GM12878 (cell line): ENCODE results near the gene CCN5. TPM values are rescaled to one million over a fixed set of nuclear protein-coding genes. Genes with fewer than 3 reads are reported as not detected.

Experiments
- ATAC-seq: fragments of 200-7000 bp; cut with Tn5 transposase; 3 replicates; pipeline ENCODE4 v1.9.1; 2020; ENCODE audit warnings: mild to moderate bottlenecking, moderate library complexity
- BruUV-seq: library from RNA; stranded (reverse); fragments of 400-500 nt; replicated peaks from 2 replicates; lab custom pipeline; 2021; lab: Mats Ljungman, UMichigan
- CTCF ChIA-PET: fragments of 300-600 bp; sonication (Branson Sonifier 250); formaldehyde crosslinking; extraction: SDS; loops from one replicate; lab custom pipeline; 2021; ENCODE audit warnings: inconsistent platforms; lab: Yijun Ruan, JAX
- POLR2A ChIA-PET: fragments of 350-600 bp; formaldehyde crosslinking; extraction: SDS; loops from one replicate; lab custom pipeline; 2021; ENCODE audit warnings: inconsistent platforms; lab: Charles Lee
- RAD21 ChIA-PET: fragments of 300-600 bp; sonication (Branson Sonifier 250); formaldehyde crosslinking; loops from one replicate; lab custom pipeline; 2023; ENCODE audit warnings: antibody characterized with exemption; ENCODE audit not compliant: unreplicated experiment; lab: Charles Lee
- SMC1A ChIA-PET: fragments of 300-600 bp; sonication (Branson Sonifier 250); formaldehyde crosslinking; loops from one replicate; lab custom pipeline; 2023; ENCODE audit not compliant: unreplicated experiment, uncharacterized antibody; lab: Charles Lee
- DNase-seq: peaks from one replicate; pipeline ENCODE4 v3.0.0-alpha.2; 2011; ENCODE audit warnings: low read depth, low spot score
- FAIRE-seq: peaks from 3 replicates; lab custom pipeline; 2011; peaks lifted over from hg19 to GRCh38; lab: Jason Lieb, UNC
- H2AFZ ChIP-seq: 2 replicates; pipeline ENCODE4 v1.6.0; 2011; ENCODE audit warnings: low read depth, low read length, control low read depth; ENCODE audit not compliant: control insufficient read depth
- H3K27ac ChIP-seq: 2 replicates; pipeline ENCODE4 v1.5.1; 2011; ENCODE audit warnings: control low read depth; ENCODE audit not compliant: control insufficient read depth, insufficient read depth
- H3K27me3 ChIP-seq, 2 experiments: replicated peaks in 1 of 2; 2 replicates each; pipeline versions ENCODE4 v1.6.0 to v1.6.1; 2011; ENCODE audit warnings: low read length in 1 of 2; ENCODE audit not compliant: control insufficient read depth in 2 of 2, insufficient read depth in 2 of 2
- H3K36me3 ChIP-seq, 2 experiments: 2 replicates each; pipeline ENCODE4 v1.5.1; 2011; ENCODE audit warnings: low read length in 1 of 2; ENCODE audit not compliant: control insufficient read depth in 2 of 2, insufficient read depth in 2 of 2
- H3K4me1 ChIP-seq: 2 replicates; pipeline ENCODE4 v1.6.1; 2011; ENCODE audit warnings: mild to moderate bottlenecking, low read length, moderate library complexity, mixed read lengths; ENCODE audit not compliant: control insufficient read depth, insufficient read depth
- H3K4me2 ChIP-seq: 2 replicates; pipeline ENCODE4 v1.6.0; 2011; ENCODE audit warnings: control low read depth; ENCODE audit not compliant: control insufficient read depth, insufficient read depth
- H3K4me3 ChIP-seq: fragments of 200-600 bp; sonication (generic); 2 replicates; pipeline ENCODE4 v1.5.1; 2016
- H3K79me2 ChIP-seq: 2 replicates; pipeline ENCODE4 v1.6.0; 2011; ENCODE audit warnings: low read length; ENCODE audit not compliant: control insufficient read depth, insufficient read depth
- H3K9ac ChIP-seq: 2 replicates; pipeline ENCODE4 v1.8.0; 2011; ENCODE audit warnings: low read length, control low read depth, mixed read lengths; ENCODE audit not compliant: control insufficient read depth, insufficient read depth
- H3K9me3 ChIP-seq: replicated peaks from 3 replicates; pipeline ENCODE4 v1.5.1; 2011; ENCODE audit warnings: mild to moderate bottlenecking, low read length; ENCODE audit not compliant: control insufficient read depth, insufficient read depth
- H4K20me1 ChIP-seq: 2 replicates; pipeline ENCODE4 v1.6.0; 2011; ENCODE audit not compliant: control insufficient read depth, insufficient read depth
- BMI1 ChIP-seq: fragments of 450-650 bp; IDR thresholded peaks from 2 replicates; pipeline ENCODE4 v1.6.1; 2016; ENCODE audit warnings: mild to moderate bottlenecking, moderate library complexity, borderline replicate concordance
- CBX5 ChIP-seq: sonication (generic); IDR thresholded peaks from 2 replicates; pipeline ENCODE4 v1.6.1; 2016; ENCODE audit warnings: low read depth, moderate library complexity, mild to moderate bottlenecking, inconsistent platforms
- CREB1 ChIP-seq: IDR thresholded peaks from 2 replicates; pipeline ENCODE4 v1.6.1; 2012; ENCODE audit warnings: low read depth, mild to moderate bottlenecking, inconsistent platforms
- GATAD2B ChIP-seq: fragments of 450-650 bp; conservative IDR thresholded peaks from 2 replicates; pipeline ENCODE4 v1.6.1; 2017; ENCODE audit warnings: low read depth, mild to moderate bottlenecking, moderate library complexity
- MEF2B ChIP-seq: fragments of 450-650 bp; IDR thresholded peaks from 2 replicates; pipeline ENCODE4 v1.6.1; 2018; ENCODE audit warnings: mild to moderate bottlenecking, moderate library complexity; ENCODE audit not compliant: partially characterized antibody, poor library complexity, severe bottlenecking
- RELA ChIP-seq: fragments of 450-650 bp; IDR thresholded peaks from 2 replicates; pipeline ENCODE4 v1.8.0; 2014; ENCODE audit warnings: borderline replicate concordance; ENCODE audit not compliant: partially characterized antibody
- RFX5 ChIP-seq: IDR thresholded peaks from 2 replicates; pipeline ENCODE4 v1.6.1; 2011; ENCODE audit warnings: low read depth, low read length, improper control_type of control experiment
- TBL1XR1 ChIP-seq: IDR thresholded peaks from 2 replicates; pipeline ENCODE4 v1.6.1; 2012; ENCODE audit warnings: low read depth, low read length, improper control_type of control experiment
- ZNF274 ChIP-seq: IDR thresholded peaks from one replicate; pipeline ENCODE4 v1.8.0; 2011; ENCODE audit not compliant: insufficient read length, insufficient read depth
- WGBS: methylation state at CpG from one replicate; pipeline ENCODE4 v1.1.6; 2016; ENCODE audit warnings: low lambda C conversion rate; ENCODE audit not compliant: insufficient replicate concordance, insufficient coverage; ENCODE audit errors: missing lambda C conversion rate; 5-methylcytosine and 5-hydroxymethylcytosine counted together
- in situ Hi-C: fragments of 300-500 bp; cut with MboI; formaldehyde crosslinking; loops from 9 replicates; pipeline ENCODE4 v1.14.3; 2018; ENCODE audit warnings: mixed read lengths
- intact Hi-C: fragments of 100-400 bp; cut with micrococcal nuclease; formaldehyde crosslinking; loops from one replicate; pipeline ENCODE4 v1.14.2; 2022; ENCODE audit not compliant: unreplicated experiment
- polyA plus RNA-seq, 11 experiments: library from polyadenylated mRNA; depleted of rRNA in 4 of 11; unstranded in 6 of 11; stranded (reverse) in 5 of 11; fragments of >200 nt; fragmentation: Nextera tagmentation in 4 of 11; fragmentation: Illumina TruSeq in 1 of 11; extraction: Ambion mirVana in 4 of 11; extraction: Trizol in 1 of 11; gene quantifications; 1 replicate in 1 of 11; 2 replicates in 10 of 11; pipeline versions ENCODE4 v1.2.1 to v1.2.3, GENCODE V29; 2011 to 2016; ENCODE audit warnings: inconsistent platforms in 2 of 11, missing spikeins in 2 of 11, low read depth in 1 of 11
- total RNA-seq, 4 experiments: library from RNA; depleted of rRNA in 3 of 4; stranded (reverse); fragments of >200 nt in 3 of 4; fragmentation: Illumina TruSeq in 1 of 4; extraction: Trizol in 1 of 4; gene quantifications; 2 replicates each; pipeline versions ENCODE4 v1.2.1 to v1.2.3, GENCODE V29; 2013 to 2021
- TF ChIP-seq, protein P1 (sequence below): fragments of 450-650 bp; formaldehyde crosslinking; IDR thresholded peaks from 2 replicates; pipeline ENCODE4 v1.5.0; 2022; ENCODE audit warnings: mild to moderate bottlenecking, missing genetic modification characterization
- TF ChIP-seq, protein P2 (sequence below): IDR thresholded peaks from 2 replicates; pipeline ENCODE4 v1.6.1; 2012; ENCODE audit warnings: mild to moderate bottlenecking, low read depth, low read length
- TF ChIP-seq, protein P3 (sequence below): fragments of 450-650 bp; IDR thresholded peaks from 2 replicates; pipeline ENCODE4 v1.6.1; 2017; ENCODE audit warnings: mild to moderate bottlenecking, low read depth, inconsistent platforms; ENCODE audit not compliant: poor library complexity, severe bottlenecking
- TF ChIP-seq, protein P4 (sequence below): IDR thresholded peaks from 2 replicates; pipeline ENCODE4 v1.6.1; 2012; ENCODE audit warnings: low read length, inconsistent platforms

CCN5 gene
- total and polyA plus RNA-seq, 10 of the 15 experiments (the other 5 are each of a cell fraction or from before 2014, with no cell fraction given), result 0.14 to 0.15 TPM; not detected in 8

DNA sequence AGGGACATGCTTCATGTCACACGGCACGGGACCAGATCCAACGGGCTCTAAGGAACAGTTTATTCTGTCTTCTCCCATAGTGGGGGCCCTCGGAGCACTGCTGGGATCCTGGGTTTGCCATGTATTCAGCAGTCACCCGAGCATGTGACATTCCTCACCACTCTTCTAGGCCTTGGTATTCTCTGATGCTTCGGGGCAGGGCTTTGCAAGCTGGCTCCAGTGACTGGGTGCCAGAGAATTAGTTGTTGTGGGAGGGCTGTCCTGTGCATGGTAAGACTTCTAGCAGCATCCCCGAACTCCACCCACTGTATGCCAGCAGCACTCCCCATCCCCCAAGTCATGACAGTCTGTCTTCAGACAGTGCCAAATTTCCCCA is 5.4 kb downstream of the CCN5 start:
- H3K79me2 ChIP-seq, result no peaks in the 10 kb centered on the region
- H3K27me3 ChIP-seq, result peaks cover 0 to 1% of the 10 kb centered on the region in 2 experiments; a peak in 2 of 4 replicates
- CTCF ChIA-PET, result interaction anchor here (1.6 kb wide), 1 partner anchor 12 kb away, joined by 8 read pairs; no protein-coding TSS in a partner anchor
- POLR2A ChIA-PET, result no interaction called here
- no peak overlapping the region for H2AFZ ChIP-seq
- no peaks in the 10 kb centered on the region for H3K36me3 ChIP-seq
- WGBS, result under 1% methylated on average over 7 of the region's 7 CpGs
- no peak for ATAC-seq
- SMC1A ChIA-PET, result no interaction called here
- intact Hi-C loops, result no loop called here
- no peak for TF ChIP-seq RFX5
- TF ChIP-seq, protein P1, sequence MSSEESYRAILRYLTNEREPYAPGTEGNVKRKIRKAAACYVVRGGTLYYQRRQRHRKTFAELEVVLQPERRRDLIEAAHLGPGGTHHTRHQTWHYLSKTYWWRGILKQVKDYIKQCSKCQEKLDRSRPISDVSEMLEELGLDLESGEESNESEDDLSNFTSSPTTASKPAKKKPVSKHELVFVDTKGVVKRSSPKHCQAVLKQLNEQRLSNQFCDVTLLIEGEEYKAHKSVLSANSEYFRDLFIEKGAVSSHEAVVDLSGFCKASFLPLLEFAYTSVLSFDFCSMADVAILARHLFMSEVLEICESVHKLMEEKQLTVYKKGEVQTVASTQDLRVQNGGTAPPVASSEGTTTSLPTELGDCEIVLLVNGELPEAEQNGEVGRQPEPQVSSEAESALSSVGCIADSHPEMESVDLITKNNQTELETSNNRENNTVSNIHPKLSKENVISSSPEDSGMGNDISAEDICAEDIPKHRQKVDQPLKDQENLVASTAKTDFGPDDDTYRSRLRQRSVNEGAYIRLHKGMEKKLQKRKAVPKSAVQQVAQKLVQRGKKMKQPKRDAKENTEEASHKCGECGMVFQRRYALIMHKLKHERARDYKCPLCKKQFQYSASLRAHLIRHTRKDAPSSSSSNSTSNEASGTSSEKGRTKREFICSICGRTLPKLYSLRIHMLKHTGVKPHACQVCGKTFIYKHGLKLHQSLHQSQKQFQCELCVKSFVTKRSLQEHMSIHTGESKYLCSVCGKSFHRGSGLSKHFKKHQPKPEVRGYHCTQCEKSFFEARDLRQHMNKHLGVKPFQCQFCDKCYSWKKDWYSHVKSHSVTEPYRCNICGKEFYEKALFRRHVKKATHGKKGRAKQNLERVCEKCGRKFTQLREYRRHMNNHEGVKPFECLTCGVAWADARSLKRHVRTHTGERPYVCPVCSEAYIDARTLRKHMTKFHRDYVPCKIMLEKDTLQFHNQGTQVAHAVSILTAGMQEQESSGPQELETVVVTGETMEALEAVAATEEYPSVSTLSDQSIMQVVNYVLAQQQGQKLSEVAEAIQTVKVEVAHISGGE (CRISPR knock-in tag), result no peak
- TF ChIP-seq RELA, result no peak
- no peak for TF ChIP-seq TBL1XR1
- no peak for TF ChIP-seq GATAD2B
- TF ChIP-seq CREB1, result no peak
- TF ChIP-seq BMI1, result no peak
- no peak for TF ChIP-seq ZNF274
- no peak for TF ChIP-seq MEF2B
- TF ChIP-seq, protein P2, sequence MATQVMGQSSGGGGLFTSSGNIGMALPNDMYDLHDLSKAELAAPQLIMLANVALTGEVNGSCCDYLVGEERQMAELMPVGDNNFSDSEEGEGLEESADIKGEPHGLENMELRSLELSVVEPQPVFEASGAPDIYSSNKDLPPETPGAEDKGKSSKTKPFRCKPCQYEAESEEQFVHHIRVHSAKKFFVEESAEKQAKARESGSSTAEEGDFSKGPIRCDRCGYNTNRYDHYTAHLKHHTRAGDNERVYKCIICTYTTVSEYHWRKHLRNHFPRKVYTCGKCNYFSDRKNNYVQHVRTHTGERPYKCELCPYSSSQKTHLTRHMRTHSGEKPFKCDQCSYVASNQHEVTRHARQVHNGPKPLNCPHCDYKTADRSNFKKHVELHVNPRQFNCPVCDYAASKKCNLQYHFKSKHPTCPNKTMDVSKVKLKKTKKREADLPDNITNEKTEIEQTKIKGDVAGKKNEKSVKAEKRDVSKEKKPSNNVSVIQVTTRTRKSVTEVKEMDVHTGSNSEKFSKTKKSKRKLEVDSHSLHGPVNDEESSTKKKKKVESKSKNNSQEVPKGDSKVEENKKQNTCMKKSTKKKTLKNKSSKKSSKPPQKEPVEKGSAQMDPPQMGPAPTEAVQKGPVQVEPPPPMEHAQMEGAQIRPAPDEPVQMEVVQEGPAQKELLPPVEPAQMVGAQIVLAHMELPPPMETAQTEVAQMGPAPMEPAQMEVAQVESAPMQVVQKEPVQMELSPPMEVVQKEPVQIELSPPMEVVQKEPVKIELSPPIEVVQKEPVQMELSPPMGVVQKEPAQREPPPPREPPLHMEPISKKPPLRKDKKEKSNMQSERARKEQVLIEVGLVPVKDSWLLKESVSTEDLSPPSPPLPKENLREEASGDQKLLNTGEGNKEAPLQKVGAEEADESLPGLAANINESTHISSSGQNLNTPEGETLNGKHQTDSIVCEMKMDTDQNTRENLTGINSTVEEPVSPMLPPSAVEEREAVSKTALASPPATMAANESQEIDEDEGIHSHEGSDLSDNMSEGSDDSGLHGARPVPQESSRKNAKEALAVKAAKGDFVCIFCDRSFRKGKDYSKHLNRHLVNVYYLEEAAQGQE, result no peak
- TF ChIP-seq CBX5, result no peak
- TF ChIP-seq, protein P3, sequence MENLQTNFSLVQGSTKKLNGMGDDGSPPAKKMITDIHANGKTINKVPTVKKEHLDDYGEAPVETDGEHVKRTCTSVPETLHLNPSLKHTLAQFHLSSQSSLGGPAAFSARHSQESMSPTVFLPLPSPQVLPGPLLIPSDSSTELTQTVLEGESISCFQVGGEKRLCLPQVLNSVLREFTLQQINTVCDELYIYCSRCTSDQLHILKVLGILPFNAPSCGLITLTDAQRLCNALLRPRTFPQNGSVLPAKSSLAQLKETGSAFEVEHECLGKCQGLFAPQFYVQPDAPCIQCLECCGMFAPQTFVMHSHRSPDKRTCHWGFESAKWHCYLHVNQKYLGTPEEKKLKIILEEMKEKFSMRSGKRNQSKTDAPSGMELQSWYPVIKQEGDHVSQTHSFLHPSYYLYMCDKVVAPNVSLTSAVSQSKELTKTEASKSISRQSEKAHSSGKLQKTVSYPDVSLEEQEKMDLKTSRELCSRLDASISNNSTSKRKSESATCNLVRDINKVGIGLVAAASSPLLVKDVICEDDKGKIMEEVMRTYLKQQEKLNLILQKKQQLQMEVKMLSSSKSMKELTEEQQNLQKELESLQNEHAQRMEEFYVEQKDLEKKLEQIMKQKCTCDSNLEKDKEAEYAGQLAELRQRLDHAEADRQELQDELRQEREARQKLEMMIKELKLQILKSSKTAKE, result no peak
- TF ChIP-seq, protein P4, sequence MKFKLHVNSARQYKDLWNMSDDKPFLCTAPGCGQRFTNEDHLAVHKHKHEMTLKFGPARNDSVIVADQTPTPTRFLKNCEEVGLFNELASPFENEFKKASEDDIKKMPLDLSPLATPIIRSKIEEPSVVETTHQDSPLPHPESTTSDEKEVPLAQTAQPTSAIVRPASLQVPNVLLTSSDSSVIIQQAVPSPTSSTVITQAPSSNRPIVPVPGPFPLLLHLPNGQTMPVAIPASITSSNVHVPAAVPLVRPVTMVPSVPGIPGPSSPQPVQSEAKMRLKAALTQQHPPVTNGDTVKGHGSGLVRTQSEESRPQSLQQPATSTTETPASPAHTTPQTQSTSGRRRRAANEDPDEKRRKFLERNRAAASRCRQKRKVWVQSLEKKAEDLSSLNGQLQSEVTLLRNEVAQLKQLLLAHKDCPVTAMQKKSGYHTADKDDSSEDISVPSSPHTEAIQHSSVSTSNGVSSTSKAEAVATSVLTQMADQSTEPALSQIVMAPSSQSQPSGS, result no peak
- TF ChIP-seq, all 136 proteins: peak for 0
- RAD21 ChIA-PET, result no interaction called here
- H3K4me1 ChIP-seq, result no peaks in the 10 kb centered on the region
- no peak overlapping the region for H3K4me2 ChIP-seq
- FAIRE-seq, result no peak
- H3K9ac ChIP-seq, result no peak overlapping the region
- DNase-seq, result no peak
- in situ Hi-C loops, result no loop called here
- H4K20me1 ChIP-seq, result no peaks in the 10 kb centered on the region
- H3K9me3 ChIP-seq, result no peaks in the 10 kb centered on the region
- no TSS peak for BruUV-seq
- no peak overlapping the region for H3K4me3 ChIP-seq
- no peak overlapping the region for H3K27ac ChIP-seq
